ENCODE data around the gene DCTD.

DCTD gene

GRCh38 chr4:182893047-182893446, 24.1 kb downstream of the DCTD start:
- no peak for DNase-seq (ENCODE audit: low spot score)

- DNase-seq (ENCODE audit: low spot score): no peak
Measured at GRCh38 chr4:182890202-182890601, 27.0 kb downstream of the DCTD start.

GRCh38 chr4:182888891-182889290, 28.3 kb downstream of the DCTD start:
- no peak for DNase-seq (ENCODE audit: low spot score)

- DNase-seq (ENCODE audit: low spot score): no peak
Measured at GRCh38 chr4:182886768-182887167, 30.4 kb downstream of the DCTD start.

- DNase-seq (ENCODE audit: low spot score): no peak
Measured at GRCh38 chr4:182886205-182886604, 31.0 kb downstream of the DCTD start.

- DNase-seq (ENCODE audit: low spot score): no peak
Measured at GRCh38 chr4:182885738-182886077, 31.5 kb downstream of the DCTD start.

- no peak for DNase-seq (ENCODE audit: low spot score)
Measured at GRCh38 chr4:182885022-182885737, 32.0 kb downstream of the DCTD start.

GRCh38 chr4:182884040-182884439, 33.1 kb downstream of the DCTD start:
- no peak for DNase-seq (ENCODE audit: low spot score)

GRCh38 chr4:182883351-182883750, 33.8 kb downstream of the DCTD start:
- DNase-seq (ENCODE audit: low spot score): no peak

GRCh38 chr4:182881914-182882313, 35.3 kb downstream of the DCTD start:
- no peak for DNase-seq (ENCODE audit: low spot score)

GRCh38 chr4:182880387-182881356, 36.5 kb downstream of the DCTD start:
- DNase-seq (ENCODE audit: low spot score): peak; percentile 19

- DNase-seq (ENCODE audit: low spot score): no peak
Measured at GRCh38 chr4:182879913-182880312, 37.3 kb downstream of the DCTD start.

GRCh38 chr4:182878633-182879495, 38.3 kb downstream of the DCTD start:
- DNase-seq (ENCODE audit: low spot score): no peak

GRCh38 chr4:182877326-182877883, 39.8 kb downstream of the DCTD start:
- DNase-seq (ENCODE audit: low spot score): no peak

GRCh38 chr4:182876427-182876826, 40.8 kb downstream of the DCTD start:
- no peak for DNase-seq (ENCODE audit: low spot score)

- no peak for DNase-seq (ENCODE audit: low spot score)
Measured at GRCh38 chr4:182875453-182876405, 41.5 kb downstream of the DCTD start.

GRCh38 chr4:182874797-182875345, 42.3 kb downstream of the DCTD start:
- no peak for DNase-seq (ENCODE audit: low spot score)

- DNase-seq (ENCODE audit: low spot score): no peak
Measured at GRCh38 chr4:182874304-182874751, 42.9 kb downstream of the DCTD start.

- DNase-seq (ENCODE audit: low spot score): no peak
Measured at GRCh38 chr4:182873726-182874125, 43.5 kb downstream of the DCTD start.

GRCh38 chr4:182873289-182873688, 43.9 kb downstream of the DCTD start:
- DNase-seq (ENCODE audit: low spot score): no peak
